Dermis blood vessel endothelial cell (primary cell): ENCODE results near the gene TMCC1. TPM values are rescaled to one million over a fixed set of nuclear protein-coding genes. Genes with fewer than 3 reads are reported as not detected.
"Not testable (repeated sequence)": the region's sequence is repeated elsewhere in the genome, so short reads cannot be mapped to it uniquely, and the experiment has no call there.

ENCODE experiments used
- DNase-seq: peaks from one replicate; pipeline ENCODE4 v3.0.0; 2010
- total RNA-seq: library from RNA; depleted of rRNA; stranded (reverse); fragments of >200 nt; gene quantifications from 2 replicates; pipeline ENCODE4 v1.2.3, GENCODE V29; 2014

The TMCC1 gene
- total RNA-seq, 1 donor from 2014 or later = 18.5 TPM

DNA sequence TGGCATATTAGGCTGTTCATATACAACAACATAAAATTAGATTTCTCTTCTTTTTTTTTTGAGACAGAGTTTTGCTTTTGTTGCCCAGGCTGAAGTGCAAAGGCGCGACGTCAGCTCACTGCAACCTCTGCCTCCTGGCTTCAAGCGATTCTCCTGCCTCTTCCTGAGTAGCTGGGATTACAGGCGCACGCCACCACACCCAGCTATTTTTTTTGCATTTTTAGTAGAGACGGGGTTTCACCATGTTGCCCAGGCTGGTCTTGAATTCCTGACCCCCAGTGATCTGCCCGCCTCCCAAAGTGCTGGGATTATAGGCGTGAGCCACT lies 218.8 kb downstream of the TMCC1 start:
- DNase-seq = not testable (repeated sequence)

DNA sequence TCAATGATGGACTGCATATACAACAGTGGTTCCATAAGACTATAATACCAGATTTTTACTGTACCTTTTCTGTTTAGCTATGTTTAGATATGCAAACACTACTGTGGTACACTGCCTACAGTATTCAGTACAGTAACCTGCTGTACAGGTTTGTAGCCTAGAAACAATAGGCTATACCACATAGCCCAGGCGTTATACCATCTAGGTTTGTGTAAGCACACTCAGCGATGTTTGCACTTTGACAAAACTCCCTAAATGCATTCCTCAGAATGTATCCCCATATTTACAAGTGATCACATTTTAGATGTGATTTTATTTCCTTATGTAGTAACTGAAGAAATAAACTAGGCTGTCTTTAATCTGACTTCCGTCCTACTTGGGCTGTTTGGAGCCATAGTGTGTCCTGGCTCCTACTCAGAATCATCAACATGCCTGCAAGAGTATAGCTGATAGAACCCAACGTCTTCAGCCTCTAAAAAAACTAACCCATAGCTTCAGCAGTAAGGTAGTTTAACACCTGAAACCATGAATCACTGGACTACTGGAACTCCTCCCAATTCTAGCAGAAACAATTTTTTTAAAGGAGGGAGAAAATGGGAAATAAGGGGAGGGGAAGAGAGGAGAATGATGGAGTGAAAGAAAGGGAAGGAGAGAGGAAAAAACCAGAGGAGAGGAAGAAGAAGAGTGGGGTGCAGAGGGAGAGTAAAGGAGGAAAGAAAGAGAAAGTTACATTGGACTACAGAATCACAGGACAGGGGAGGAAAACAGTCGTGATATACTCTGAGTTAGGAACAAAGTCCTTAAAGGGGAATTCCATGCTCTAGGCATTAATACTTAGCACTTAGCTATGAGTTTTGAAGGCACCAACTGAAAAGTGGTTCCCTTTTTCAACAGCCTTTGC lies 219.4 kb downstream of the TMCC1 start:
- DNase-seq = no peak

DNA sequence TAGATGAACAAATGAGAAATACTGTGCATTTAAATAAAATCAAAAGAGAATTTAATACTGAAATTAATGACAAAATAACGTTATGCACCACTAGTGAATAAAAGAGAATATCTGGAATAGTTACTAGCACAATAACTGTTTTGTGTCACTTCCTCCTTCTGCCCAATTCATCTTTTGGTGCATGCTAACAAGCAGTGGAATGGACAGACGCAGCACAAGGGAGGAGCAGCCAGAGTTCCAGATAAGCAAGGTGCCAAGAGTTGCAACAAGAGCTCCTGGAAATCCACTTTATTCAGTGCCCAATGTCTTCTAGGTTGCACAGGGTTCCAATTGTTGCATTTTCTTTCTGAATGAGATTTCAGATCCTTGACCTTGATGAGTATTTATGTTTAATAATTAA lies 220.5 kb downstream of the TMCC1 start:
- no peak for DNase-seq

DNA sequence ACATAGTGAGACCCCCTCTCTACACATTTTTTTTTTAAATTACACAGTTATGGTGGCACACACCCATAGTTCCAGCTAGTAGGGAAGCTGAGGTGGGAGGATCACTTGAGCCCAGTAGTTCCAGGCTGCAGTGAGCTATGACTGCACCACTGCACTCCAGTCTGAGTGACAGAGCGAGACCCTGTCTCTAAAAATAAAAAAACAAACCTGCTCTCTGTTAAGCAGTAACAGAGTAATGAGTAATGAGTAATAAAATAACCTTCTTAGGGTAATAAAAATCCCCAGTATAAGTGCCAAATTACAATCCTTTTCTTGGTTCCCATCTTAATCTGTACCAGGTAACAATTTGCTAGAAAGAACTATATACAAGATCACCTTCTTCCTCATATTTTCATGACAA lies 221.1 kb downstream of the TMCC1 start:
- no peak for DNase-seq

DNA sequence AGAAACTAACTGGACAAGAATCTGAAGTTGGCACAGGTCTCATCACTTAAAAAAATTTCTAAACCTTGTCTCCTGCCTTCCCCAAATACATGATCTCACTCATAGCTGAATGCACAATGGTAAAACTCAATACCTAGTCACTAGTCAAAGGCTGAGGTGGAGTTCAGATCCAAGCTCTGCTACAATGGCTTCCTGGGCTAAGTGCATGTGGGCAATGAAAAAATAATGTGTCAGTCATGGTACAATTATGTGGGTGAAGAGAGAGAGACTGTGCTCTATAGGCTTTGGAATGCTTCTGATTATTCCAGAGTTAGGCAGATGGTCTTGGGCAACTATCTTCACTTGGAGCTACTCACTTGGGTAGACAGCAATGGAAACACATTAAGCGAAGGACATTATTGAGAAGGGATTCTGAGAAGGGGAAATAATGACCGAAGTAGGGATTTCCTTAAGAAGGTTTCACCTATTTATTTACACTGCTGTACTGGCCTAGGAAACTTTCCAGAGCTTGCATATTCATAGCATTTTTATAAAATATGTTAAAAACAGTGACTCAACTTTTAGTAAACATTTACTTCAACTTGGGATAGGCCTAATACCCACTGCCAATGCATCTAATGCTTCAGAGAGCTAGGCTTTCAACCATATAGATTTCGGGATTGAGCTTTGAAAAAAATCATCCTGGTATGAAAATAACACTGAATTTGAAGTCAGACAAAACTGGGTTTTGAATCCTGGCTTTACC lies 228.3 kb downstream of the TMCC1 start:
- DNase-seq = no peak

DNA sequence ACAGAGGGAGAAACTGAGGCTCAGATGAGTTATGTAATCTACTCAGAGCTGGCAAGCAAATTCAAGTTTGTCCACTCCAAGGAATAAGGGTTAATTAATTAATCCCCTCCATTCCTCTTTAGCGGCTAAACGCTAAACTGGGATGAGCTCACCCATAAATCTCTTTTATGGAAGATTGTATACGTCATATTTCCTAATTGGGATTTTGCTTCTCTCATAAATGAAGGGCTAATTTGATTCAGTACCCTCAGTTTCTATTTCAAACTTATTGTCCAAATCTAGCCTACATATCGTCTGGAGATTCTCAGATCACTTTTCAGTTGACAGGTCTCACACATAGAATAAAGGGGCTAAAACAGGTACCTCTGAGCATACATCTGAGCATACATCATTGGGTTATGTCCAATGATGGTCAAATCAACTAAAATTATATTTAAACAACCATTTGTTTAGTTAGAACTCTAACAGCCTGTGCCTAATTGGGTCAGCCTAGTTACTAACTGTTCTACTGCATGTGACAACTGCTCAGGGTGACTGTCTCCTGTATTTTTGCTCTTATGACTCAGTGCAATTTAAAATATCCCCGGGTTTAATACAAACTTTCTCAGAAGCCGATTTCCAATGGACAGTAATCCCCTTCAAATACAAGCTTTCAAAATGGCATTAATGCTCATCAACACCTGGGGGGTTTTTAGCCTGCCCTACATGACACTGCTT lies 229.4 kb downstream of the TMCC1 start:
- DNase-seq = no peak

DNA sequence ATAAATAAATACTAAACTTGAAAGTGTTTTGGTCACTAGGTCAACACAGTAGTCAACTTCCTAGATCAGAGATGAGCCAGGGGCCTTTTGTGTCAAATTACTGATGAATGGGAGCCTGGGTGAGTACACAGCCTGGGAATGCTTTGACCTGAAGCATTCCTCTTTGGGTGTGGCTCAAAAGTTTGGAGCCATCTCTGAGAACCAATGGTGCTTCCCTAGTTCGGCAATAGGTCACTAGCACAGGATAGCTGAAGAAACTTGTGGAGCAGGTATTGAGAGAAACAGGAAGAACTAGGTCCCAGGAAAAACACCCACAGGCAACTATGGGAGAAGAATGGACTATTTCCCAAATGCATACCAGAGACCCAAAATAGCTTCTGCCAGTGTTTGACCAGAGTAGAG lies 230.5 kb downstream of the TMCC1 start:
- no peak for DNase-seq

DNA sequence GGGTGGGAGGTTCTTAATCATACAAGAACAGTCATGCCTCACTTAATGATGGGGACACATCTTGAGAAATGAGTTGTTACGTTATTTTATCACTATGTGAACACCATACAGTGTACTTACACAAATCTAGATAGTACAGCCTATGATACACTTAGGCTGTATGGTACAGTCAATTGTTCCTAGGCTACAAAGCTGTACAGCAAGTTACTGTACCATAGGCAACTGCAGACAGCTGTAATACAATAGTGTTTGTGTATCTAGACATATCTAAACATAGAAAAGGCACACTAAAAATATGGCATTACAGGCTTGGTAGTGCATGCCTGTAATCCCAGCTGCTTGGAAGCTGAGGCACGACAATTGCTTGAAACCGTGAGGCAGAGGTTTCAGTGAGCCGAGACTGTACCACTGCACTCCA lies 231.3 kb downstream of the TMCC1 start:
- no peak for DNase-seq

DNA sequence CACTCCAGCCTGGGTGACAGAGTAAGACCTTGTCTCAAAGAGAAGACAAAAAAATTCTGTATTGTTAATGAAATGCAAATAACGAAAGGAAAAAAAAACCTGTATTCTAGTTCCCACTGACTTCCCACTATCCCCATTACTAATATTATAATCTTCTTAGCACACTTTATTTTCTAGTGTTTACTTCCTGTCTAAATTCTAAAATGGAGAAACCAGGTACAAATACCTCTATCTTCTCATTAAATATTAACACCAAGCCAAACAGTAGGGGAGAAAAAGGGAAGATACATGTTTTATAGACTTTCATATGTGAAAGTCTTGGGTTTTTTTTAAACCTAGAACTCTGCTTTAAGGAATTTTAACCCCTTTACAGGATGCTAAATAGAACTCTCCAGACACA lies 231.7 kb downstream of the TMCC1 start:
- DNase-seq = no peak

DNA sequence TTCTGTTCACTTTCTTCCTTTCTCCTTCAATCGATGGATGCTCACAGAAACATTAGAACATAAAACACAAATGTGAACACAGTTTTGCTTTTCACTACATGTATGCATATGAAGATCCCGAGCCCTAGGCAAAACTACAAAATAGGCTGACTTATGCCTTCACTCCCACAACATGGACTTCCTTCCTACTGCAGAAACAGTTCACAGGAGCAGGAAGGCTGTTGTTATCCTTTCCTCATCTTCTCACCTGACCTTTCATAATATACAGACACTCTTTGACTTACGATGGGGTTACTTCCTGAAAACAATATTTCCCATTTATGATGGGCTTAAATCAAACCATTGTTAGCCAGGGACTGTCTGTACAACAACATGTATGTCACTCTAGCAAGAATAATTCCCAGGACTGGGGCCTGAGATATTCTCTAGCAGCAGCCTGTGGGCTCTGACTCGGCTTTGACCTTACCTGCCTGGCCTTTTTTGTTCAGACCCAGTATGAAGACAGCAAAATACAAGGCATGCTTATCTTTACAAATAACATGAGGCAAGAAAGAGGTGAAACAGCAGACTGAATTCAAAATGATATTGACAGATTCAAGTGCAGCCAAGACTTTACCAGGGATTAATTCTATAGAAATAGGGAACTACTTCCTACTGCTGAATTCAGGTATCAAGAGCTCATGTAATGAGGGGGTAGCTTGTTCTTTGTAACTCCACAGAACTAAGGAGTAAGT lies 235.2 kb downstream of the TMCC1 start:
- peak; percentile 55 for DNase-seq

DNA sequence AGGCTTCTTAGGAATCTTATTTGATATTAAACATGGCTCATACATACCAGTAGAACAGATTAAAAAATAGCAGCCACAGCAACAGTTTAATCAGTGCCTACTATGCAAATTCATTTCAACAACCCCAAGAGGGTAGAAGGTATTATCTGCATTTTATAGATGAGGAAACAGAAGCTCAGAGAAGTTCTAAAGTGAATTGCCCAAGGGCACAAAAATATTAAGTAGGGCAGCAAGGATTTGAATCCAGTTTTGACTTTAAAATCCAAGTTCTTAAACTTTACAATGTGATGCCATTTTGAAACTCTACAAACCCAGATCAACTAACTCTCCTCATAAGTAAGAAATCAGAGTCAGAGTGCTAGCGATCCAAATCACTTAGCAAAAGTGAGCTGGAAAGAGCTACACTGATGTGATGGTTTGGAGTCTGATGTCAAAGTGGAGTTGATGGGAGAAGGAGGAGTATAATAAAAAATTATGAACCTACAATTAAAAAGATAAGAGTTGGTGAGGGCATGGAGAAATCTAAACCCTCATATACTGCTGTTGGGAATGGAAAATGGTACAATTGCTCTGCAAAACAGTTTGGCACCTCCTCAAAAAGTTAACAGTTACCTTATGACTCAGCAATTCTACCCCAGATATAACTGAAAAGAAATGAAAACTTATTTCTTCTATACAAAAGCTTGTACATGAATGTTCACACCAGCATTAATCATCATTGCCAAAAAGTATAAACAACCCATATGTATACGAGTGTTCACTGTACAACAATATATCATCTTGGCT lies 236.1 kb downstream of the TMCC1 start:
- DNase-seq = peak; percentile 37

DNA sequence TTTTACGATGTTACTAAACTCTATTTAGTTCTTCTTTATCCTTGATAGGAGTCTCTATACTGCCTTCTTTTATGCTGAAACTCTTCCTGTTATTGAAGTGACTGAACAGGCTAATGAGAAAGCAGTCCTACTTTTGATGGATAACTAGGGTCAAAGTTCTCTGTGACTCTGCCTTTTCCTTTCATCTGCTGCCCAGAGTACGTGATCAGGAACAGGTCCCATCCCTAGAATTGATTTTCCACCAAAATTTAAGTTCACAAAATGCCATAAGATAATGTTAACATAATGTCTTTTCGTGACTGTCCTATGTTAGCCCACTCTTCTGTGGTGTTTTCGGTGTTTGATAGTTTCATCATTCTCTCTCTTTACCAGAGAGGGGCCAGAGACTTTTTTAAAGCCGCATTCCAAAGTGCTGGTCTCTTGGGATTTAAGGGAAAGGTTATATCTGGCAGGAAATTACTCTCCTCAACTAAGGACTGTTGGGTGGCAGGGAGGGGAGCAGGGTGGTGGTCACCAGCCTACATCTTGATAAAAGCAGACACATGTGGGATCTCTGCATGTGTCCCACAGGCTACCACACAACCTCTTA lies 236.8 kb downstream of the TMCC1 start:
- peak; percentile 25 for DNase-seq

DNA sequence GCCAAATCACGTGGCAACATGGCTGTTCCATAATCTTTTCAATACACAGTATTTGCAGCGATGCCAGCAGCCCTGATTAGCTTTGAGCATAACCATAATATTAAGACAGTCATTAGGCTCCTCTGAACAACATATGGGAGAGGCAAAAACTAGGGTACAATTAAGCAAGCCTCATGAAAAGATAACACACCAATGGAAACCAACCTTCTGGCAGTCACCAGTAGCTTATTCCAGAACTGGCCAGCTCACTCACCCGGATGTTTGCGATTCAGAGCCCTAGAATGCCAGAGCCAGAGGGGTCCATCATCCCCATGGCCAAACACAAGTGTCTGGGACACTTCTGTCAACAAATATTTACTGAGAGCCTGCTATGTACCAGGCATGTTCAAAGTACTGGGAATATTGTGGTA lies 238.2 kb downstream of the TMCC1 start:
- DNase-seq = no peak

DNA sequence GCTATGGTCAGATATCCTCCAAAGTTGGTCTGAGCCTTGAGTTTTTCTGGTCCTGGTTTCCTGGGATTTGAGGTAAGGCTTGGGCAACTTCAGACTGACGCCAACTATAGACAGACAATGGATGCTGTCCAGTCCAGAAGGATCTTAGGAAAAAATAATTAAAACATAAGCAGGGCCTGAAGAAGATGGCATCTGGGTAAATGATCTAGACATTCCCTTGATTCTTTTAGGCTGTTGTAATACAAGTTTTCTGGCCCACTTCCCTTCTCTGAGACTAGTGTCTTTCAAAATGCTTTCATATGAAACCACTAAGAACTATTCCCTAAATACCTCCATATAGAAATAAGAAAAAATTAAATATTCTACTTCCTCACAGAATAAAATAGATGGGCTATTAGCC lies 239.4 kb downstream of the TMCC1 start:
- no peak for DNase-seq

DNA sequence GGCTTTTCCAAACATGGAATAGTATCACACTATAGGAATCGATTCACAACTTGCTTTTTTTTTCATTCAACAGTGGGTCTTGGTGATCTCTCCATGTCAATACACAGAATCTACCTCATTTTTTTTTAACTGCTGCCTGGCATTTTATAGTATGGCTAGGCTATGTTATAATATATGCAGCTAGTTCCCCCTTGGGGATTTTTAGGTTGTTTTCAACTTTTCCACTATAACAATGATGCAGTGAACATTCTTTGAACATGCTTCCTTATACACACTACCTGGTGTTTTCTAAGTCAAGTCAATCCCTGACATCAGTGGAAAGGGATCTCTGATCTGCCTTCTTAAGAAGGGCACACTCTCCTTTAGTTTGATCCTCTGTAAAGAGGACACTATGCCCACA lies 240.5 kb downstream of the TMCC1 start:
- no peak for DNase-seq

DNA sequence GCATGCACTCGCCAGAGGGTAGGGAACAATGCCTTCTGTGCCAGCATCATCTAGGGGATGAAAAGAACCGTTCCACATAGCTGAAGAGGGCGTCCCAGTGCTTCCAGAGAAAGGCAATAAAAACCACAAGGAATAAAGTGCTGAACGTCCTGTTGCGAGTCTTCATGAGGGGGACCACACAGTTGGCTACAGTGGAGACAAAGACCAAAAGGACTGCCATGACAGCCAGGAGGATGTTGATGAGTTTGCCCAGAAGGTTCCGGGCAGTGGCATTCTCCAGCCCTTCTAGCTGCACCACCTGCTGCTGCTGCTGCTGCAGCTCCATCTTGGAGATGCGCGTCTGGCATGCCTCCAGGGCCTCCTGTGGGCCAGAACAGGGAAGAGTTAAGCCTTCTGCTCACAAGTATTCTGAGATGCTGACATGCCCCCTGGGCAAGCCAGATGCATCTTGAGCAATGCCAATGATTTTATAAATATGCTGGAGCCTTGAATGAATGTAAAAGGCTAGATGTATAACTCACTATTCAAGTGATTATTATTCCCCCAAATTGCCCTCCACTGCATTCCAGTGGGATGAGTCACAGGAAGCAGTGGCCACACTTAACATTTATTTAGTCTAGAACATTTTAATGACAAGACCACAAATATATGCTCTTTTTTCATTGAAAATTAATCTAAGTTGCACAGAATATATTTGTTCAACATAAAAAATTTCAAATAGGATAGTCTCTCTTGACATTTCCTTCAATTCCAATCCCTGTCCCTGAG lies 241.9 kb downstream of the TMCC1 start:
- DNase-seq = peak; percentile 77

DNA sequence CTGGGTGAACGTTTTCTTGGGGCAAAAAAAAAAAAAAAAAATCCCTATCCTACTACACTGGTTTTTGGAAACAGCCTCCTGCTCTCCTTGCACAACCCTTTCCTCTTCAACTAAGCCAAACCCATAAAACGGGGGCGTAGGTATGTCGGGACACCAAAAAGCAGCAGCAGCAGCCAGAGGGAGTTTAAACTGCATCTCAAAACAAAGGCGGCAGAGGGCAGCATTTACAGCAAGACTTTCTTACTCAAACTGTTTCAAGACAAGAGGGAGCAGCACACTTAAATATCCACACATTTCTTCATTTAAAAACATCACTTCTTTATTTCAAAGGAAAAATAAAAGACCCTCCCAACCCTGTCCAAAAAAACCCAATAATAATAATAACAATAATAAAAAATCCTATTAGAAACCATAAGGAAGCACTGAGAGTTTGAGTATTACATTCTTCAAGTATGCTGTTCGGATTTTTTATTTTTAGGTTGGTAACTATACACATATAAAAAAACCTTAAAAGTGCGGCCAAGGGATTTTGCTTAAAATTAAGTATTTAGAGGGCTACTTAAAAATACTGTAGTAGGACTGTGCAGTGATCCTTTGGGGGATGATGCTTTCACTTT lies 243.1 kb downstream of the TMCC1 start:
- peak; percentile 83 for DNase-seq

DNA sequence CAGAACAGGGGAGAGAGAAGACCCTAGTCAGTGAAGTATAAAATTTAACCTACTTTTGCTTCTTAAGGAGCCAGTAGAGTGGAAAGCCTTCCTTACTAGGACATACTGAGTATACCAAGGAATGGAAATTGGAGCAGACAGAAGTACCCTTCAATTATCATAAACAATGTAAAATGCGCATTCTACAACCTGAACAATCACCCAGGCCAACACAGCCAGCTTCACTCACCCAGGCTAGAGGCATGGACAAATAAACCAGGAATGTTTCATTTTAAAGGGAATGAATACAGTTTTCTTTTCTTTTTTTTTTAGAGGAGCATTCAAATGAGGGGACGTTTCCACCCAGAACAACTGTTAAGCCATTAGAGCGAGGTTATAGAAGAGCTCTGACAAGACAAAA lies 245.1 kb downstream of the TMCC1 start:
- DNase-seq = no peak

DNA sequence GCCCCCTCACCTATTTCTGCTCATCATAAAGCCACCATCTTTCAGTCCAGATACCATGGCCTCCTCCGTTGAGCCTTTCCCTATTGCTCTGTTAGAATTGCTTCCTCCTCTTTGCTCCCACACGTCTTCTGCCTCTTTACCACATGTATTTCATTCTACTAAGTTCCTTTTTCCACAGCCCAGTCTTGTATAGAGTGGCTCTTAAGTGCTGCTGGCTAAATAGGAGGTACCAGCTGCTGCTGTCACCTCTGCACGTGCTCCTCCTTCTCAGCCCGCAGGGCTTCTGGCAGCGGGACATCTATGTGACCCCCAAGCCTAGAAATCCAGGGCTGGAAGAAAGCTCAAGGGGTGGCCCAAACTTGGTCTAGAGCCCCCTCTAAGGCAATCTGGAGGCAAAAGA lies 248.2 kb downstream of the TMCC1 start:
- no peak for DNase-seq

DNA sequence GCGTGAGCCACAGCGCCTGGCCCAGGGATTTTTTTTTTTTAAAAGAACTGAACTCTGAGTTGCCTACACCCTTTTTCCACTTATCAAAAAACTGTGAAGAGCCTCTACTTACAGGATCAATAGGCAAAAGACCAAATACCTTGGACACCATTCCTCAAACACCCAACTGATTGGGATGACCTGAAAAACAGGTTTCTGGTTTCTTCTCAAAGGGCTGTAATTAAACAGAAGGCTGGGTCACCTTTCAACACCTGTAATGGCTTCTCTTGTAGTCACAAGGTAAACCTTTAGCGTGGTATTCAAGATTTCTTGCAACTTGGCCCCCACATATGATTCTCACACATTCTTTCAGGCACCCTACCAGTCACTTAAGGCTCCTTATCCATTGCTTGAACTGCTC lies 248.7 kb downstream of the TMCC1 start:
- no peak for DNase-seq
